ENCODE results near the gene SPAG9.

Gene SPAG9
- 126 to 170 (median 165) reads per million in 3 experiments for total RNA-seq

- DNase-seq, result peak; percentile 91
Observed at GRCh38 chr17:51120739-51121619, at the start of gene SPAG9. SPAG9 (minus strand) TSS chr17:51120868; CDS start chr17:51120656, 212 bp downstream.

GRCh38 chr17:51169340-51169739 lies 48.7 kb upstream of the SPAG9 start:
- DNase-seq, result no peak

GRCh38 chr17:51166987-51167931 lies 46.6 kb upstream of the SPAG9 start:
- peak; percentile 54 for DNase-seq

- DNase-seq, result peak; percentile 54
Observed at GRCh38 chr17:51166198-51166986, 45.7 kb upstream of the SPAG9 start, which contains the start of gene NME2. NME2 (plus strand) TSS chr17:51166411; CDS start chr17:51166831, 420 bp downstream.

GRCh38 chr17:51165680-51166197 lies 45.1 kb upstream of the SPAG9 start:
- no peak for DNase-seq

GRCh38 chr17:51164911-51165679 lies 44.4 kb upstream of the SPAG9 start:
- no peak for DNase-seq

GRCh38 chr17:51161541-51161940 lies 40.9 kb upstream of the SPAG9 start:
- DNase-seq, result no peak

- DNase-seq, result no peak
Observed at GRCh38 chr17:51159604-51160003, 38.9 kb upstream of the SPAG9 start.

GRCh38 chr17:51155416-51155815 lies 34.7 kb upstream of the SPAG9 start:
- no peak for DNase-seq

- no peak for DNase-seq
Observed at GRCh38 chr17:51154176-51154575, 33.5 kb upstream of the SPAG9 start.

GRCh38 chr17:51153210-51154072 lies 32.8 kb upstream of the SPAG9 start, which contains the start of gene NME1:
NME1 (plus strand) TSS chr17:51153559; CDS start chr17:51155655, 2,096 bp downstream.
- DNase-seq, result peak; percentile 98

- no peak for DNase-seq
Observed at GRCh38 chr17:51152766-51153209, 32.1 kb upstream of the SPAG9 start.

- DNase-seq, result no peak
Observed at GRCh38 chr17:51150932-51151331, 30.3 kb upstream of the SPAG9 start.

- DNase-seq, result no peak
Observed at GRCh38 chr17:51149163-51149562, 28.5 kb upstream of the SPAG9 start.

GRCh38 chr17:51147650-51148049 lies 27.0 kb upstream of the SPAG9 start:
- no peak for DNase-seq

GRCh38 chr17:51144266-51145022 lies 23.8 kb upstream of the SPAG9 start:
- DNase-seq, result no peak

GRCh38 chr17:51142597-51142996 lies 21.9 kb upstream of the SPAG9 start:
- no peak for DNase-seq

GRCh38 chr17:51135956-51136355 lies 15.3 kb upstream of the SPAG9 start:
- DNase-seq, result no peak

- no peak for DNase-seq
Observed at GRCh38 chr17:51133365-51133764, 12.7 kb upstream of the SPAG9 start.
